Activated CD8-positive, alpha-beta T cell treated with anti-CD3 and anti-CD28 coated beads for 36 hours (primary cell): ENCODE measurements around the gene TRIOBP. TPM values are rescaled to one million over a fixed set of nuclear protein-coding genes. Genes with fewer than 3 reads are reported as not detected.
"Not testable (repeated sequence)": the region's sequence is repeated elsewhere in the genome, so short reads cannot be mapped to it uniquely, and the experiment has no call there.

Source experiments
- ATAC-seq: fragments of 200-7000 bp; cut with Tn5 transposase; one replicate; pipeline ENCODE4 v1.10.0; 2021; ENCODE audit warnings: mild to moderate bottlenecking, moderate library complexity
- CTCF ChIA-PET: fragments of 350-600 bp; sonication (Branson Sonifier 250); formaldehyde crosslinking; loops from one replicate; lab custom pipeline; 2021; ENCODE audit warnings: antibody characterized with exemption; lab: Charles Lee
- POLR2A ChIA-PET: fragments of 350-600 bp; sonication (Branson Sonifier 250); formaldehyde crosslinking; loops from one replicate; lab custom pipeline; 2021; ENCODE audit warnings: antibody characterized with exemption; lab: Charles Lee
- DNase-seq: peaks from one replicate; pipeline ENCODE4 v3.0.0-alpha.2; 2020
- H3K27ac Mint-ChIP-seq: one replicate; pipeline ENCODE4 v1.8.0; 2021; ENCODE audit warnings: mild to moderate bottlenecking, mixed read lengths
- H3K27me3 Mint-ChIP-seq: one replicate; pipeline ENCODE4 v1.8.0; 2021; ENCODE audit warnings: mixed read lengths
- H3K36me3 Mint-ChIP-seq: one replicate; pipeline ENCODE4 v1.8.0; 2021; ENCODE audit warnings: low read depth, mixed read lengths
- H3K4me1 Mint-ChIP-seq: one replicate; pipeline ENCODE4 v1.8.0; 2021; ENCODE audit warnings: low read depth, mixed read lengths
- H3K4me3 Mint-ChIP-seq: one replicate; pipeline ENCODE4 v1.8.0; 2021; ENCODE audit warnings: mild to moderate bottlenecking, moderate library complexity, mixed read lengths
- H3K9me3 Mint-ChIP-seq: one replicate; pipeline ENCODE4 v1.8.0; 2021; ENCODE audit warnings: mixed read lengths
- CTCF ChIP-seq: fragments of 200-600 bp; IDR thresholded peaks from one replicate; pipeline ENCODE4 v1.8.0; 2022; ENCODE audit warnings: antibody characterized with exemption, mild to moderate bottlenecking
- intact Hi-C: fragments of 100-400 bp; cut with micrococcal nuclease; formaldehyde crosslinking; loops from one replicate; pipeline ENCODE4 v1.10.0; 2022
- total RNA-seq, 2 experiments: library from RNA; stranded (reverse); gene quantifications; one replicate each; pipeline ENCODE4 v1.2.3, GENCODE V29; 2021

The TRIOBP gene
- total RNA-seq, 2 experiments from 2014 or later, result 17.8 to 20.7 TPM

- ATAC-seq, result no peak
- no peak for TF ChIP-seq CTCF
- Mint-ChIP-seq H3K4me3 (no peak overlapping the region), H3K4me1 (no peaks in the 10 kb centered on the region), H3K36me3 (peaks cover 2% of the 10 kb centered on the region), H3K27ac (no peak overlapping the region), H3K9me3 (no peaks in the 10 kb centered on the region), H3K27me3 (no peaks in the 10 kb centered on the region)
- DNase-seq, result no peak
- POLR2A ChIA-PET, result no interaction called here
- intact Hi-C loops, result no loop called here
- CTCF ChIA-PET, result no interaction called here
Observed at GRCh38 chr22:37714634-37715033, 17.8 kb downstream of the TRIOBP start.

GRCh38 chr22:37715760-37716159 lies 18.9 kb downstream of the TRIOBP start:
- Mint-ChIP-seq H3K36me3 (peaks cover 2% of the 10 kb centered on the region), H3K4me1 (no peaks in the 10 kb centered on the region), H3K9me3 (no peaks in the 10 kb centered on the region), H3K27ac (no peak overlapping the region), H3K4me3 (no peak overlapping the region), H3K27me3 (no peaks in the 10 kb centered on the region)
- POLR2A ChIA-PET, result interaction anchor here (0.5 kb wide), 1 partner anchor 27 kb away, joined by 3 read pairs; no protein-coding TSS in a partner anchor
- DNase-seq, result no peak
- no peak for ATAC-seq
- CTCF ChIA-PET, result no interaction called here
- intact Hi-C loops, result no loop called here
- TF ChIP-seq CTCF, result no peak

GRCh38 chr22:37716708-37717107 lies 19.9 kb downstream of the TRIOBP start:
- ATAC-seq (no peak), DNase-seq (no peak)
- ChIA-PET POLR2A (no interaction called here), CTCF (no interaction called here)
- no peaks in the 10 kb centered on the region for H3K4me1 Mint-ChIP-seq
- intact Hi-C loops, result no loop called here
- TF ChIP-seq CTCF, result no peak
- no peak overlapping the region for H3K27ac Mint-ChIP-seq
- H3K27me3 Mint-ChIP-seq, result no peaks in the 10 kb centered on the region
- H3K4me3 Mint-ChIP-seq, result no peak overlapping the region
- peaks cover 2% of the 10 kb centered on the region for H3K36me3 Mint-ChIP-seq
- no peaks in the 10 kb centered on the region for H3K9me3 Mint-ChIP-seq

GRCh38 chr22:37717235-37717634 lies 20.4 kb downstream of the TRIOBP start:
- H3K27ac Mint-ChIP-seq, CTCF ChIA-PET, ATAC-seq, H3K36me3 Mint-ChIP-seq, H3K4me3 Mint-ChIP-seq, H3K4me1 Mint-ChIP-seq, DNase-seq, H3K27me3 Mint-ChIP-seq, H3K9me3 Mint-ChIP-seq, POLR2A ChIA-PET, intact Hi-C loops: not testable (repeated sequence)

- H3K36me3 Mint-ChIP-seq, ATAC-seq, H3K27ac Mint-ChIP-seq, H3K27me3 Mint-ChIP-seq, H3K9me3 Mint-ChIP-seq, H3K4me1 Mint-ChIP-seq, CTCF ChIA-PET, H3K4me3 Mint-ChIP-seq, intact Hi-C loops, POLR2A ChIA-PET, DNase-seq: not testable (repeated sequence)
Observed at GRCh38 chr22:37717746-37718305, 21.0 kb downstream of the TRIOBP start.

GRCh38 chr22:37725551-37726240 lies 28.8 kb downstream of the TRIOBP start:
- TF ChIP-seq CTCF, result no peak
- CTCF ChIA-PET, result no interaction called here
- Mint-ChIP-seq H3K36me3 (no peaks in the 10 kb centered on the region), H3K27me3 (no peaks in the 10 kb centered on the region), H3K4me3 (no peak overlapping the region), H3K9me3 (no peaks in the 10 kb centered on the region), H3K27ac (no peak overlapping the region), H3K4me1 (no peaks in the 10 kb centered on the region)
- ATAC-seq, result no peak
- no peak for DNase-seq
- intact Hi-C loops, result no loop called here
- POLR2A ChIA-PET, result no interaction called here
